HepG2 (cell line): Measurements from ENCODE around the gene RAMP3. TPM values are rescaled to one million over a fixed set of nuclear protein-coding genes. Genes with fewer than 3 reads are reported as not detected.
A peak's percentile ranks its signal among the peaks of the same experiment; 100 is the strongest.

Experiments used
- BORCS8-MEF2B ChIP-seq: sonication (generic); formaldehyde crosslinking; IDR thresholded peaks from 2 replicates; pipeline ENCODE4 v1.8.0; 2022; ENCODE audit warnings: mild to moderate bottlenecking, missing genetic modification reagents
- CCAR2 ChIP-seq: fragments of 200-400 bp; formaldehyde crosslinking; optimal IDR thresholded peaks from 2 replicates; pipeline ENCODE3; 2018; ENCODE audit warnings: low read depth, mild to moderate bottlenecking, low read length, moderate library complexity
- CHD4 ChIP-seq: fragments of 200-600 bp; sonication (generic); IDR thresholded peaks from 2 replicates; pipeline ENCODE4 v1.7.0; 2017; ENCODE audit warnings: mild to moderate bottlenecking, low read length, borderline replicate concordance
- EED ChIP-seq: sonication (generic); formaldehyde crosslinking; IDR thresholded peaks from 2 replicates; pipeline ENCODE4 v1.5.0; 2020; ENCODE audit warnings: mild to moderate bottlenecking, missing genetic modification reagents
- GABPB1 ChIP-seq: IDR thresholded peaks from 2 replicates; pipeline ENCODE4 v1.6.1; 2016; ENCODE audit warnings: mild to moderate bottlenecking, missing genetic modification reagents, moderate library complexity, missing compliant biosample characterization
- GLI4 ChIP-seq: sonication (generic); formaldehyde crosslinking; IDR thresholded peaks from 2 replicates; pipeline ENCODE4 v1.5.1; 2020; ENCODE audit warnings: missing genetic modification reagents, mild to moderate bottlenecking, moderate library complexity, borderline replicate concordance
- HNF1B ChIP-seq: sonication (generic); formaldehyde crosslinking; IDR thresholded peaks from 2 replicates; pipeline ENCODE4 v1.5.1; 2020; ENCODE audit warnings: mild to moderate bottlenecking, moderate library complexity, missing genetic modification reagents
- NPAS2 ChIP-seq: sonication (generic); formaldehyde crosslinking; IDR thresholded peaks from 2 replicates; pipeline ENCODE4 v1.8.0; 2022; ENCODE audit warnings: mild to moderate bottlenecking, missing genetic modification reagents, borderline replicate concordance
- RELA ChIP-seq: sonication (generic); formaldehyde crosslinking; IDR thresholded peaks from 2 replicates; pipeline ENCODE4 v1.4.0; 2020; ENCODE audit warnings: missing genetic modification reagents
- SIN3B ChIP-seq: fragments of 150-350 bp; IDR thresholded peaks from 2 replicates; pipeline ENCODE4 v1.6.1; 2014; ENCODE audit warnings: low read length
- ZNF160 ChIP-seq: sonication (generic); formaldehyde crosslinking; IDR thresholded peaks from 2 replicates; pipeline ENCODE4 v1.8.0; 2022; ENCODE audit warnings: mild to moderate bottlenecking, inconsistent platforms, missing genetic modification reagents
- ZNF335 ChIP-seq: sonication (generic); formaldehyde crosslinking; IDR thresholded peaks from 2 replicates; pipeline ENCODE4 v1.4.0; 2020; ENCODE audit warnings: missing genetic modification reagents
- ZNF354B ChIP-seq: sonication (generic); formaldehyde crosslinking; IDR thresholded peaks from 2 replicates; pipeline ENCODE4 v1.8.0; 2022; ENCODE audit warnings: mild to moderate bottlenecking, missing genetic modification reagents
- ZNF547 ChIP-seq: sonication (generic); formaldehyde crosslinking; IDR thresholded peaks from 2 replicates; pipeline ENCODE4 v1.5.1; 2020; ENCODE audit warnings: mild to moderate bottlenecking, missing genetic modification reagents
- ZNF562 ChIP-seq: sonication (generic); formaldehyde crosslinking; IDR thresholded peaks from 2 replicates; pipeline ENCODE4 v1.8.0; 2022; ENCODE audit warnings: missing genetic modification reagents, borderline replicate concordance
- ZNF570 ChIP-seq: sonication (generic); formaldehyde crosslinking; IDR thresholded peaks from 2 replicates; pipeline ENCODE4 v1.4.0; 2020; ENCODE audit warnings: mild to moderate bottlenecking, missing genetic modification reagents, borderline replicate concordance
- ZNF724P ChIP-seq: sonication (generic); formaldehyde crosslinking; IDR thresholded peaks from 2 replicates; pipeline ENCODE4 v1.8.0; 2022; ENCODE audit warnings: missing genetic modification reagents, borderline replicate concordance
- ZSCAN21 ChIP-seq: sonication (generic); formaldehyde crosslinking; IDR thresholded peaks from 2 replicates; pipeline ENCODE4 v1.8.0; 2022; ENCODE audit warnings: mild to moderate bottlenecking, missing genetic modification reagents, moderate library complexity, borderline replicate concordance
- ZUFSP ChIP-seq: sonication (generic); formaldehyde crosslinking; IDR thresholded peaks from 2 replicates; pipeline ENCODE4 v1.9.0; 2021; ENCODE audit warnings: missing genetic modification reagents, mild to moderate bottlenecking, borderline replicate concordance
- polyA plus RNA-seq, 8 experiments: library from polyadenylated mRNA; depleted of rRNA in 3 of 8; stranded (reverse) in 7 of 8; unstranded in 1 of 8; fragments of >200 nt; fragmentation: Illumina TruSeq in 4 of 8; extraction: Trizol in 4 of 8; gene quantifications; 2 replicates each; pipeline versions ENCODE4 v1.2.1 to v1.2.3, GENCODE V29; 2011 to 2016; ENCODE audit warnings: low read depth in 4 of 8, missing spikeins in 1 of 8, mixed read lengths in 1 of 8; ENCODE audit not compliant: insufficient read depth in 1 of 8
- total RNA-seq, 5 experiments: library from RNA; depleted of rRNA; stranded (reverse); fragments of >200 nt; fragmentation: Illumina TruSeq; extraction: Trizol; gene quantifications; 2 replicates each; pipeline ENCODE4 v1.2.3, GENCODE V29; 2016; ENCODE audit warnings: low read depth in 1 of 5
- TF ChIP-seq, protein P1 (sequence below): sonication (generic); formaldehyde crosslinking; IDR thresholded peaks from 2 replicates; pipeline ENCODE4 v1.5.1; 2020; ENCODE audit warnings: mild to moderate bottlenecking, missing genetic modification reagents, borderline replicate concordance

RAMP3 gene
- total and polyA plus RNA-seq, 2 of the 13 experiments (the other 11 are each of a cell fraction or from before 2014, with no cell fraction given), result not detected

DNA sequence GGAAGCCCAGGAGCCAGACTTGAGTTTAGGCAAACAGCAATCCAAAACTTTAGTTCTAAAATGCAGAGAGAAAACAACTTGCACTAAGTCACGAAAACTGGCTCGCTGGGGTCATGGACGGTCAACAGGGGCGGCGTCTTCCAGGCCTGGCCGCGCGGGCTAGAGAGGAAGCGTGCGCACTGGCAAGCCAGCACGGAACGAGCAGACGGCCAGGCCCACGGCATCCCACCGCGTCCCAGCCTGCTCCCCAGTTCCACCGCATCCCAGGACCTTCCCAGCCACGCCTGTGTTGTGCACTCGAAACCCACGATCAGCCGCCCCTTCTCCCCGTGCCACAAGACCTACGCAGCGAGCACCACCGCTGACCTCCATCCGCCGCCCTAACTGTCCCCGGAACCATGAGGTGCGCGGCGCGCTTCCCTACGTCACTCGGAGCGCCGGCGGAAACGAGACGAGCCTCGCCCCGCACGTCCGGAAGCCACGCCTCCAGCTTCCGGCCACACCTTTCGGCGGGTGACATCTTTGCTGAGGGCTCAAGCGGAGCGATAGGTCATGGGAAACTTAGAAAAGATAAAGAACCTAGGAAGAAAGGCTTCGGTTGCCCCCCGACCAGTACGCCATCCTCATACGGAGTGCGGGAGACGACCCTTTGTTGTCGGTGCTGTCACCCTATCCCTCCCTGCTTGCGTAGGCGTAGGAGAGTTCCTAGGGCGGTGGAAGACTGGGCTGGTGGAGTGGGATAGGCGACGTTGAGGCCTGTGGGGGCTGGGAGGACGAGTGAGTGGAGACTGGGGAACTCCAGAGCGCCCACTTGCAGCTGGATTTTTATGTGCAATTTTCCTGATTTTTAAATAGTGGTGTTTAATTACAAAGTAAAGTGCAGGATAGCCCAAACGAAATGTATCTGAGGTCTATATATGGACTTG, 46.0 kb upstream of the RAMP3 start, which contains the start of gene TBRG4 (continued):
- TF ChIP-seq, protein P1, sequence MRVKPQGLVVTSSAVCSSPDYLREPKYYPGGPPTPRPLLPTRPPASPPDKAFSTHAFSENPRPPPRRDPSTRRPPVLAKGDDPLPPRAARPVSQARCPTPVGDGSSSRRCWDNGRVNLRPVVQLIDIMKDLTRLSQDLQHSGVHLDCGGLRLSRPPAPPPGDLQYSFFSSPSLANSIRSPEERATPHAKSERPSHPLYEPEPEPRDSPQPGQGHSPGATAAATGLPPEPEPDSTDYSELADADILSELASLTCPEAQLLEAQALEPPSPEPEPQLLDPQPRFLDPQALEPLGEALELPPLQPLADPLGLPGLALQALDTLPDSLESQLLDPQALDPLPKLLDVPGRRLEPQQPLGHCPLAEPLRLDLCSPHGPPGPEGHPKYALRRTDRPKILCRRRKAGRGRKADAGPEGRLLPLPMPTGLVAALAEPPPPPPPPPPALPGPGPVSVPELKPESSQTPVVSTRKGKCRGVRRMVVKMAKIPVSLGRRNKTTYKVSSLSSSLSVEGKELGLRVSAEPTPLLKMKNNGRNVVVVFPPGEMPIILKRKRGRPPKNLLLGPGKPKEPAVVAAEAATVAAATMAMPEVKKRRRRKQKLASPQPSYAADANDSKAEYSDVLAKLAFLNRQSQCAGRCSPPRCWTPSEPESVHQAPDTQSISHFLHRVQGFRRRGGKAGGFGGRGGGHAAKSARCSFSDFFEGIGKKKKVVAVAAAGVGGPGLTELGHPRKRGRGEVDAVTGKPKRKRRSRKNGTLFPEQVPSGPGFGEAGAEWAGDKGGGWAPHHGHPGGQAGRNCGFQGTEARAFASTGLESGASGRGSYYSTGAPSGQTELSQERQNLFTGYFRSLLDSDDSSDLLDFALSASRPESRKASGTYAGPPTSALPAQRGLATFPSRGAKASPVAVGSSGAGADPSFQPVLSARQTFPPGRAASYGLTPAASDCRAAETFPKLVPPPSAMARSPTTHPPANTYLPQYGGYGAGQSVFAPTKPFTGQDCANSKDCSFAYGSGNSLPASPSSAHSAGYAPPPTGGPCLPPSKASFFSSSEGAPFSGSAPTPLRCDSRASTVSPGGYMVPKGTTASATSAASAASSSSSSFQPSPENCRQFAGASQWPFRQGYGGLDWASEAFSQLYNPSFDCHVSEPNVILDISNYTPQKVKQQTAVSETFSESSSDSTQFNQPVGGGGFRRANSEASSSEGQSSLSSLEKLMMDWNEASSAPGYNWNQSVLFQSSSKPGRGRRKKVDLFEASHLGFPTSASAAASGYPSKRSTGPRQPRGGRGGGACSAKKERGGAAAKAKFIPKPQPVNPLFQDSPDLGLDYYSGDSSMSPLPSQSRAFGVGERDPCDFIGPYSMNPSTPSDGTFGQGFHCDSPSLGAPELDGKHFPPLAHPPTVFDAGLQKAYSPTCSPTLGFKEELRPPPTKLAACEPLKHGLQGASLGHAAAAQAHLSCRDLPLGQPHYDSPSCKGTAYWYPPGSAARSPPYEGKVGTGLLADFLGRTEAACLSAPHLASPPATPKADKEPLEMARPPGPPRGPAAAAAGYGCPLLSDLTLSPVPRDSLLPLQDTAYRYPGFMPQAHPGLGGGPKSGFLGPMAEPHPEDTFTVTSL (CRISPR knock-in tag), result no peak
- no peak for TF ChIP-seq ZNF570 (CRISPR knock-in tag)
- TF ChIP-seq NPAS2 (CRISPR knock-in tag), result no peak
- TF ChIP-seq BORCS8-MEF2B (CRISPR knock-in tag), result peak; percentile 88
- no peak for TF ChIP-seq ZNF354B
- peak; percentile 93 for TF ChIP-seq ZSCAN21 (CRISPR knock-in tag)
- TF ChIP-seq ZNF724P, result peak; percentile 83; the same call in 1 of the 2 replicates
- peak; percentile 88 for TF ChIP-seq SIN3B
- peak; percentile 79 for TF ChIP-seq CCAR2
- TF ChIP-seq HNF1B (CRISPR knock-in tag), result peak; percentile 96
- TF ChIP-seq ZNF160 (CRISPR knock-in tag), result peak; percentile 91; the same call in 1 of the 2 replicates
- peak; percentile 49; the same call in 1 of the 2 replicates for TF ChIP-seq ZNF335 (CRISPR knock-in tag)
- peak; percentile 68; the same call in 1 of the 2 replicates for TF ChIP-seq EED (CRISPR knock-in tag)
- TF ChIP-seq RELA (CRISPR knock-in tag), result peak; percentile 53; the same call in 1 of the 2 replicates
- peak; percentile 93 for TF ChIP-seq ZNF547
- no peak for TF ChIP-seq GLI4
- no peak for TF ChIP-seq ZNF562 (CRISPR knock-in tag)
- peak; percentile 99 for TF ChIP-seq GABPB1 (CRISPR knock-in tag)
- TF ChIP-seq CHD4, result no peak; the same call in 1 of the 2 replicates
- no peak for TF ChIP-seq ZUFSP
